H9 (cell line): ENCODE measurements around the gene PDE8A. TPM values are rescaled to one million over a fixed set of nuclear protein-coding genes. Genes with fewer than 3 reads are reported as not detected.

Source experiments
- DNase-seq: peaks from one replicate; pipeline ENCODE4 v3.0.0-alpha.2; 2017
- H2AFZ ChIP-seq: one replicate; pipeline ENCODE4 v1.6.1; 2013; ENCODE audit warnings: mild to moderate bottlenecking, low read length, control low read depth, moderate library complexity
- H2AK5ac ChIP-seq: 2 replicates; pipeline ENCODE4 v1.6.1; 2013; ENCODE audit warnings: low read length, control low read depth, mixed read lengths; ENCODE audit not compliant: insufficient read length
- H2BK120ac ChIP-seq: one replicate; pipeline ENCODE4 v1.6.1; 2013; ENCODE audit warnings: low read depth, mild to moderate bottlenecking, low read length, control low read depth, inconsistent platforms; ENCODE audit not compliant: poor library complexity, severe bottlenecking
- H2BK12ac ChIP-seq: 2 replicates; pipeline ENCODE4 v1.6.1; 2013; ENCODE audit warnings: low read length, control low read depth, mixed read lengths, low read depth; ENCODE audit not compliant: insufficient read length
- H2BK15ac ChIP-seq: 2 replicates; pipeline ENCODE4 v1.6.1; 2013; ENCODE audit warnings: low read depth, low read length, control low read depth
- H2BK20ac ChIP-seq: one replicate; pipeline ENCODE4 v1.6.1; 2013; ENCODE audit warnings: low read depth, mild to moderate bottlenecking, low read length, control low read depth, inconsistent platforms; ENCODE audit not compliant: poor library complexity, severe bottlenecking
- H2BK5ac ChIP-seq: 2 replicates; pipeline ENCODE4 v1.6.1; 2013; ENCODE audit warnings: low read length, control low read depth, mixed read lengths; ENCODE audit not compliant: insufficient read length
- H3K14ac ChIP-seq: 2 replicates; pipeline ENCODE4 v1.6.1; 2013; ENCODE audit warnings: low read length, control low read depth; ENCODE audit not compliant: insufficient read depth
- H3K18ac ChIP-seq: 2 replicates; pipeline ENCODE4 v1.6.1; 2013; ENCODE audit warnings: low read depth, mild to moderate bottlenecking, mixed read lengths, low read length, control low read depth; ENCODE audit not compliant: insufficient read length
- H3K23ac ChIP-seq: 2 replicates; pipeline ENCODE4 v1.6.1; 2013; ENCODE audit warnings: low read length, control low read depth, mixed read lengths, low read depth; ENCODE audit not compliant: insufficient read length
- H3K23me2 ChIP-seq: 2 replicates; pipeline ENCODE4 v1.6.1; 2013; ENCODE audit warnings: low read depth, mild to moderate bottlenecking, mixed read lengths, low read length, control low read depth; ENCODE audit not compliant: insufficient read length, poor library complexity, severe bottlenecking
- H3K27ac ChIP-seq: 2 replicates; pipeline ENCODE4 v1.5.1; 2013; ENCODE audit warnings: low read length, control low read depth, mixed read lengths, low read depth; ENCODE audit not compliant: insufficient read length
- H3K27me3 ChIP-seq: 2 replicates; pipeline ENCODE4 v1.6.1; 2013; ENCODE audit warnings: low read length, control low read depth, inconsistent platforms; ENCODE audit not compliant: insufficient read depth
- H3K4ac ChIP-seq: 2 replicates; pipeline ENCODE4 v1.6.1; 2013; ENCODE audit warnings: low read depth, mild to moderate bottlenecking, control low read depth, inconsistent platforms, low read length, moderate library complexity
- H3K4me1 ChIP-seq: 2 replicates; pipeline ENCODE4 v1.6.1; 2013; ENCODE audit warnings: low read length, control low read depth, inconsistent platforms; ENCODE audit not compliant: insufficient read depth
- H3K4me2 ChIP-seq: 2 replicates; pipeline ENCODE4 v1.6.1; 2013; ENCODE audit warnings: low read length, control low read depth, mixed read lengths; ENCODE audit not compliant: insufficient read length, insufficient read depth
- H3K56ac ChIP-seq: 2 replicates; pipeline ENCODE4 v1.6.1; 2013; ENCODE audit warnings: low read depth, mild to moderate bottlenecking, mixed read lengths, low read length, control low read depth; ENCODE audit not compliant: insufficient read length
- H3K79me1 ChIP-seq: 2 replicates; pipeline ENCODE4 v1.6.1; 2013; ENCODE audit warnings: low read depth, mild to moderate bottlenecking, moderate library complexity, low read length, control low read depth, inconsistent platforms; ENCODE audit not compliant: insufficient read depth, poor library complexity, severe bottlenecking
- H3K79me2 ChIP-seq: 2 replicates; pipeline ENCODE4 v1.6.1; 2013; ENCODE audit warnings: low read length, control low read depth, inconsistent platforms; ENCODE audit not compliant: insufficient read depth
- H3K9ac ChIP-seq: 2 replicates; pipeline ENCODE4 v1.6.1; 2013; ENCODE audit warnings: low read length, control low read depth, mixed read lengths; ENCODE audit not compliant: insufficient read length; ENCODE audit errors: extremely low read depth
- H3K9me3 ChIP-seq: one replicate; pipeline ENCODE4 v1.6.1; 2013; ENCODE audit warnings: low read depth, low read length, inconsistent platforms; ENCODE audit not compliant: control insufficient read depth
- H3T11ph ChIP-seq: one replicate; pipeline ENCODE4 v1.6.1; 2013; ENCODE audit warnings: mild to moderate bottlenecking, low read length, control low read depth, inconsistent platforms
- H4K20me1 ChIP-seq: one replicate; pipeline ENCODE4 v1.6.1; 2013; ENCODE audit not compliant: control insufficient read depth, insufficient read length, insufficient read depth
- H4K5ac ChIP-seq: 2 replicates; pipeline ENCODE4 v1.6.1; 2013; ENCODE audit warnings: low read depth, mild to moderate bottlenecking, mixed read lengths, low read length, control low read depth; ENCODE audit not compliant: insufficient read length
- H4K8ac ChIP-seq: replicated peaks from 2 replicates; pipeline ENCODE4 v1.6.1; 2013; ENCODE audit warnings: low read length, control low read depth, mixed read lengths, low read depth; ENCODE audit not compliant: insufficient read length
- H4K91ac ChIP-seq: 2 replicates; pipeline ENCODE4 v1.6.1; 2013; ENCODE audit warnings: low read depth, mild to moderate bottlenecking, moderate library complexity, mixed read lengths, low read length, control low read depth; ENCODE audit not compliant: insufficient read length
- H3K27ac Mint-ChIP-seq, 3 experiments: 2 replicates in 2 of 3; 3 replicates in 1 of 3; pipeline ENCODE4 v1.8.0; 2020 to 2021; ENCODE audit warnings: mixed read lengths in 3 of 3, mild to moderate bottlenecking in 1 of 3, moderate library complexity in 1 of 3
- H3K27me3 Mint-ChIP-seq: 2 replicates; pipeline ENCODE4 v1.8.0; 2021; ENCODE audit warnings: low read depth, mild to moderate bottlenecking, moderate library complexity, mixed read lengths
- H3K36me3 Mint-ChIP-seq, 3 experiments: 2 replicates in 2 of 3; 3 replicates in 1 of 3; pipeline ENCODE4 v1.8.0; 2020 to 2021; ENCODE audit warnings: low read depth in 3 of 3, mixed read lengths in 3 of 3; ENCODE audit not compliant: insufficient read depth in 1 of 3
- H3K4me1 Mint-ChIP-seq, 2 experiments: 2 replicates each; pipeline ENCODE4 v1.8.0; 2020; ENCODE audit warnings: mixed read lengths in 2 of 2
- H3K4me3 Mint-ChIP-seq, 2 experiments: 2 replicates in 1 of 2; 3 replicates in 1 of 2; pipeline ENCODE4 v1.8.0; 2020 to 2021; ENCODE audit warnings: mild to moderate bottlenecking in 2 of 2, mixed read lengths in 2 of 2, moderate library complexity in 1 of 2
- H3K9me3 Mint-ChIP-seq, 2 experiments: 2 replicates in 1 of 2; 3 replicates in 1 of 2; pipeline ENCODE4 v1.8.0; 2020; ENCODE audit warnings: mild to moderate bottlenecking in 2 of 2, mixed read lengths in 2 of 2, moderate library complexity in 1 of 2
- CTCF ChIP-seq: fragments of 200-600 bp; sonication (generic); conservative IDR thresholded peaks from 3 replicates; pipeline ENCODE4 v1.8.0; 2021; ENCODE audit warnings: antibody characterized with exemption, mild to moderate bottlenecking
- WGBS: extraction: QIAGEN DNeasy Blood & Tissue Kit; methylation state at CpG from one replicate; pipeline ENCODE4 v1.1.7; 2013; ENCODE audit warnings: missing lambda C conversion rate, low lambda C conversion rate, mixed read lengths; ENCODE audit not compliant: insufficient read length; ENCODE audit errors: extremely low coverage; 5-methylcytosine and 5-hydroxymethylcytosine counted together
- total RNA-seq: library from RNA; stranded (reverse); gene quantifications from 2 replicates; pipeline ENCODE4 v1.2.1, GENCODE V29; 2021

PDE8A gene
- total RNA-seq, 1 experiment from 2014 or later, result 9.3 TPM

GRCh38 chr15:85114886-85115285 is 133.2 kb downstream of the PDE8A start:
- no peak overlapping the region for H2AK5ac ChIP-seq
- no peak overlapping the region for H3K18ac ChIP-seq
- no peak overlapping the region for H3K56ac ChIP-seq
- H4K5ac ChIP-seq, result no peak overlapping the region
- no peak overlapping the region for H4K91ac ChIP-seq
- no peak for TF ChIP-seq CTCF
- no peaks in the 10 kb centered on the region for H3K4me1 ChIP-seq
- H3K9ac ChIP-seq, result no peak overlapping the region
- Mint-ChIP-seq H3K27ac (peak overlapping the region in 1 of 3 experiments; percentile 3; a peak in 1 of 7 replicates), H3K36me3 (peaks cover 0 to 4% (median 4%) of the 10 kb centered on the region in 3 experiments; a peak in 3 of 7 replicates), H3K4me3 (no peak overlapping the region), H3K27me3 (no peaks in the 10 kb centered on the region), H3K4me1 (peaks cover 0 to 2% of the 10 kb centered on the region in 2 experiments; a peak in 2 of 4 replicates), H3K9me3 (no peaks in the 10 kb centered on the region)
- H3K27ac ChIP-seq, result no peak overlapping the region
- DNase-seq, result no peak
- no peak overlapping the region for H3K14ac ChIP-seq
- no peaks in the 10 kb centered on the region for H3K9me3 ChIP-seq
- H2BK15ac ChIP-seq, result no peak overlapping the region
- H3K4me2 ChIP-seq, result no peak overlapping the region
- no peaks in the 10 kb centered on the region for H3K79me1 ChIP-seq
- H2BK120ac ChIP-seq, result no peak overlapping the region
- H4K20me1 ChIP-seq, result no peaks in the 10 kb centered on the region
- no peak overlapping the region for H2AFZ ChIP-seq
- no CpG with 5 or more reads among the region's 4 CpGs for WGBS
- no peak overlapping the region for H3K23ac ChIP-seq
- H3K79me2 ChIP-seq, result no peaks in the 10 kb centered on the region
- no peak overlapping the region for H4K8ac ChIP-seq
- H2BK20ac ChIP-seq, result no peak overlapping the region
- no peak overlapping the region for H2BK12ac ChIP-seq
- no peak overlapping the region for H2BK5ac ChIP-seq
- no peaks in the 10 kb centered on the region for H3K27me3 ChIP-seq
- no peak overlapping the region for H3T11ph ChIP-seq
- H3K4ac ChIP-seq, result no peak overlapping the region
- no peaks in the 10 kb centered on the region for H3K23me2 ChIP-seq
